ENCODE results near the gene RGCC.

- TF ChIP-seq POLR2A (IDR thresholded peaks at IDR 0.05) (no peak), CTCF (IDR thresholded peaks at IDR 0.05) (no peak)
Measured at GRCh38 chr13:41513600-41513999, 56.2 kb downstream of the RGCC start.
